Smooth muscle cell (in vitro differentiated cells): ENCODE data around the gene XIRP2. TPM values are rescaled to one million over a fixed set of nuclear protein-coding genes. Genes with fewer than 3 reads are reported as not detected.

Experiments
- DNase-seq: peaks from one replicate; lab custom pipeline; 2025; ENCODE audit not compliant: unreplicated experiment; lab: John Stamatoyannopoulos, UW
- H2AFZ ChIP-seq: fragments of 200-600 bp; sonication (generic); 2 replicates; pipeline ENCODE4 v1.6.0; 2016; ENCODE audit warnings: antibody characterized with exemption, low read depth, mild to moderate bottlenecking
- H3F3A ChIP-seq: fragments of 200-600 bp; sonication (generic); 2 replicates; pipeline ENCODE4 v1.6.0; 2017; ENCODE audit warnings: antibody characterized with exemption, low read depth
- H3K27ac ChIP-seq: fragments of 200-600 bp; sonication (generic); 2 replicates; pipeline ENCODE4 v1.5.1; 2016; ENCODE audit warnings: low read depth, mild to moderate bottlenecking
- H3K27me3 ChIP-seq: fragments of 200-600 bp; sonication (generic); 2 replicates; pipeline ENCODE4 v1.6.1; 2016; ENCODE audit warnings: low read depth, mild to moderate bottlenecking
- H3K36me3 ChIP-seq: fragments of 200-600 bp; sonication (generic); 2 replicates; pipeline ENCODE4 v1.5.1; 2016; ENCODE audit warnings: low read depth
- H3K4me1 ChIP-seq: fragments of 200-600 bp; sonication (generic); 2 replicates; pipeline ENCODE4 v1.5.1; 2016; ENCODE audit warnings: low read depth
- H3K4me2 ChIP-seq: fragments of 200-600 bp; sonication (generic); 2 replicates; pipeline ENCODE4 v1.6.0; 2016; ENCODE audit warnings: mild to moderate bottlenecking
- H3K4me3 ChIP-seq: fragments of 200-600 bp; sonication (generic); 2 replicates; pipeline ENCODE4 v1.5.1; 2016; ENCODE audit warnings: mild to moderate bottlenecking
- H3K79me2 ChIP-seq: fragments of 200-600 bp; sonication (generic); 2 replicates; pipeline ENCODE4 v1.6.0; 2016; ENCODE audit warnings: low read depth, mild to moderate bottlenecking
- H3K9ac ChIP-seq: fragments of 200-600 bp; sonication (generic); 2 replicates; pipeline ENCODE4 v1.6.0; 2016; ENCODE audit warnings: low read depth
- H3K9me3 ChIP-seq: fragments of 200-600 bp; sonication (generic); replicated peaks from 2 replicates; pipeline ENCODE4 v1.5.1; 2016; ENCODE audit warnings: low read depth
- H4K20me1 ChIP-seq: fragments of 200-600 bp; sonication (generic); 2 replicates; pipeline ENCODE4 v1.6.0; 2016; ENCODE audit warnings: low read depth
- WGBS: methylation state at CpG from one replicate; pipeline ENCODE4 v1.1.7; 2016; ENCODE audit warnings: low lambda C conversion rate; 5-methylcytosine and 5-hydroxymethylcytosine counted together
- polyA plus RNA-seq: library from polyadenylated mRNA; unstranded; fragments of >200 nt; fragmentation: Nextera tagmentation; extraction: Ambion mirVana; gene quantifications from 2 replicates; pipeline ENCODE4 v1.2.1, GENCODE V29; 2016
- total RNA-seq: library from RNA; depleted of rRNA; stranded (reverse); fragments of >200 nt; gene quantifications from 2 replicates; pipeline ENCODE4 v1.2.3, GENCODE V29; 2014
- TF ChIP-seq, protein P1 (sequence below): fragments of 200-600 bp; sonication (generic); IDR thresholded peaks from 2 replicates; pipeline ENCODE4 v1.5.1; 2017; ENCODE audit warnings: borderline replicate concordance, mild to moderate bottlenecking, antibody characterized with exemption; ENCODE audit not compliant: insufficient read depth, poor library complexity, severe bottlenecking

XIRP2 gene
- total and polyA plus RNA-seq, 2 experiments from 2014 or later, result not detected

GRCh38 chr2:167237478-167237877 lies 349.2 kb downstream of the XIRP2 start:
- DNase-seq, result no peak
- 79% methylated on average over 4 of the region's 4 CpGs for WGBS
- no peak overlapping the region for H3K4me2 ChIP-seq

GRCh38 chr2:167240671-167241070 lies 352.4 kb downstream of the XIRP2 start:
- H3K9ac ChIP-seq, result no peak overlapping the region
- no peaks in the 10 kb centered on the region for H3F3A ChIP-seq
- H3K79me2 ChIP-seq, result no peaks in the 10 kb centered on the region
- H3K4me1 ChIP-seq, result no peaks in the 10 kb centered on the region
- no peak overlapping the region for H3K27ac ChIP-seq
- TF ChIP-seq, protein P1, sequence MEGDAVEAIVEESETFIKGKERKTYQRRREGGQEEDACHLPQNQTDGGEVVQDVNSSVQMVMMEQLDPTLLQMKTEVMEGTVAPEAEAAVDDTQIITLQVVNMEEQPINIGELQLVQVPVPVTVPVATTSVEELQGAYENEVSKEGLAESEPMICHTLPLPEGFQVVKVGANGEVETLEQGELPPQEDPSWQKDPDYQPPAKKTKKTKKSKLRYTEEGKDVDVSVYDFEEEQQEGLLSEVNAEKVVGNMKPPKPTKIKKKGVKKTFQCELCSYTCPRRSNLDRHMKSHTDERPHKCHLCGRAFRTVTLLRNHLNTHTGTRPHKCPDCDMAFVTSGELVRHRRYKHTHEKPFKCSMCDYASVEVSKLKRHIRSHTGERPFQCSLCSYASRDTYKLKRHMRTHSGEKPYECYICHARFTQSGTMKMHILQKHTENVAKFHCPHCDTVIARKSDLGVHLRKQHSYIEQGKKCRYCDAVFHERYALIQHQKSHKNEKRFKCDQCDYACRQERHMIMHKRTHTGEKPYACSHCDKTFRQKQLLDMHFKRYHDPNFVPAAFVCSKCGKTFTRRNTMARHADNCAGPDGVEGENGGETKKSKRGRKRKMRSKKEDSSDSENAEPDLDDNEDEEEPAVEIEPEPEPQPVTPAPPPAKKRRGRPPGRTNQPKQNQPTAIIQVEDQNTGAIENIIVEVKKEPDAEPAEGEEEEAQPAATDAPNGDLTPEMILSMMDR, result no peak
- H3K4me3 ChIP-seq, result no peak overlapping the region
- H3K36me3 ChIP-seq, result no peaks in the 10 kb centered on the region
- WGBS, result 92% methylated on average over 1 of the region's 1 CpG
- H3K9me3 ChIP-seq, result no peaks in the 10 kb centered on the region
- H3K4me2 ChIP-seq, result no peak overlapping the region
- no peak for DNase-seq
- no peak overlapping the region for H2AFZ ChIP-seq
- H4K20me1 ChIP-seq, result no peaks in the 10 kb centered on the region
- no peaks in the 10 kb centered on the region for H3K27me3 ChIP-seq

More at GRCh38 chr2:167237478-167237877, 349.2 kb downstream of the XIRP2 start:
- Histone ChIP-seq H4K20me1 (no peaks in the 10 kb centered on the region), H3K36me3 (no peaks in the 10 kb centered on the region), H2AFZ (no peak overlapping the region), H3K27me3 (no peaks in the 10 kb centered on the region), H3F3A (no peaks in the 10 kb centered on the region), H3K9me3 (no peaks in the 10 kb centered on the region), H3K27ac (no peak overlapping the region), H3K9ac (no peak overlapping the region), H3K79me2 (no peaks in the 10 kb centered on the region), H3K4me1 (no peaks in the 10 kb centered on the region), H3K4me3 (no peak overlapping the region)
- TF ChIP-seq, protein P1, result no peak

- H3K27ac ChIP-seq, result no peak overlapping the region
- no peaks in the 10 kb centered on the region for H3K27me3 ChIP-seq
- H3K9ac ChIP-seq, result no peak overlapping the region
- H3K9me3 ChIP-seq, result no peaks in the 10 kb centered on the region
- no peak for DNase-seq
- H3K4me1 ChIP-seq, result no peaks in the 10 kb centered on the region
- H3F3A ChIP-seq, result no peaks in the 10 kb centered on the region
- no peaks in the 10 kb centered on the region for H3K79me2 ChIP-seq
- 83% methylated on average over 4 of the region's 4 CpGs for WGBS
- no peaks in the 10 kb centered on the region for H4K20me1 ChIP-seq
- no peak overlapping the region for H2AFZ ChIP-seq
- no peak overlapping the region for H3K4me3 ChIP-seq
- TF ChIP-seq, protein P1, result no peak
- H3K4me2 ChIP-seq, result no peak overlapping the region
- no peaks in the 10 kb centered on the region for H3K36me3 ChIP-seq
These were observed 360.9 kb downstream of the XIRP2 start for GRCh38 chr2:167249197-167249596.

DNA sequence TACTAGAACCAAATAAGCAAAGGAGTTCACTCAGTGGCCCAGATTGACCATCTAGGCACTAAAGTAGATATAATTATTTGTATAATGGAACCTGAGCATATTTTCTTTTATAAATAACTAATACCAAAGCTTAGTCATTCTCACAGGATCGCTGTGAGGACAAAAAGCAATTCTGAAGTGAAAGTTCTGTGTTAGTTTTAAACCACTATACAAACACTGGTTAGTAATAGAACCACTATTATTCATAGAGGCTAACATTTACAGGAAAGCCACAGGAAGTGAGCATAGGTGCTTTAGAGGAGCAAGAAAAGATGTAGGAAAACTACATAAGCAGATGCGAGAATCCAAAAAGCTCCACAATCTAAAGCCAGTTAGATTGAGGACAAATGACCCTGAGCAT lies 364.7 kb downstream of the XIRP2 start:
- Histone ChIP-seq H3K36me3 (no peaks in the 10 kb centered on the region), H2AFZ (no peak overlapping the region), H3K4me2 (no peak overlapping the region), H3K9me3 (no peaks in the 10 kb centered on the region), H3F3A (no peaks in the 10 kb centered on the region), H3K4me3 (no peak overlapping the region), H3K79me2 (no peaks in the 10 kb centered on the region), H3K4me1 (no peaks in the 10 kb centered on the region), H3K9ac (no peak overlapping the region), H3K27ac (no peak overlapping the region), H4K20me1 (no peaks in the 10 kb centered on the region), H3K27me3 (no peaks in the 10 kb centered on the region)
- DNase-seq, result no peak
- TF ChIP-seq, protein P1, result no peak
- WGBS, result 79% methylated on average over 2 of the region's 2 CpGs
